HCT116 (cell line): ENCODE data around the gene HSPA12B.

ENCODE experiments used
- CEBPB ChIP-seq: IDR thresholded peaks from 2 replicates; pipeline ENCODE4 v1.6.1; 2012; ENCODE audit warnings: low read depth
- CTCF ChIP-seq, 3 experiments: fragments of 200-600 bp in 1 of 3; sonication (generic) in 1 of 3; IDR thresholded peaks in 2 of 3; conservative IDR thresholded peaks in 1 of 3; 2 replicates each; pipeline ENCODE4 v1.5.1; 2012 to 2017; ENCODE audit warnings: low read depth in 2 of 3, low read length in 2 of 3, antibody characterized with exemption in 1 of 3, borderline replicate concordance in 1 of 3, control low read depth in 1 of 3, mild to moderate bottlenecking in 1 of 3, mixed read lengths in 1 of 3, mixed run types in 1 of 3, moderate library complexity in 1 of 3; ENCODE audit not compliant: insufficient read depth in 1 of 3
- POLR2A ChIP-seq: IDR thresholded peaks from 2 replicates; pipeline ENCODE4 v1.7.0; 2011; ENCODE audit warnings: borderline replicate concordance; ENCODE audit not compliant: insufficient read depth, insufficient read length; ENCODE audit errors: extremely low read depth
- POLR2AphosphoS5 ChIP-seq: IDR thresholded peaks from 2 replicates; pipeline ENCODE4 v1.6.1; 2011; ENCODE audit warnings: mild to moderate bottlenecking, low read depth, low read length, moderate library complexity
- REST ChIP-seq: IDR thresholded peaks from 2 replicates; pipeline ENCODE4 v1.6.1; 2012; ENCODE audit warnings: low read depth

GRCh38 chr20:3694864-3695263, 37.6 kb upstream of the HSPA12B start:
- TF ChIP-seq REST (no peak), CTCF (IDR thresholded peaks at IDR 0.05 in 2 of 3, conservative IDR thresholded peaks at IDR 0.05 in 1 of 3; ENCODE audit: borderline replicate concordance in 1 of 3, insufficient read depth in 1 of 3, low read depth in 2 of 3, low read length in 2 of 3) (no peak), POLR2AphosphoS5 (no peak), POLR2A (no peak), CEBPB (no peak)
